ENCODE data around the gene PDE4B. TPM values are rescaled to one million over a fixed set of nuclear protein-coding genes. Genes with fewer than 3 reads are reported as not detected.

PDE4B gene
- total and polyA plus RNA-seq, 10 of the 15 experiments (the other 5 are each of a cell fraction or from before 2014, with no cell fraction given), result 3.0 to 13.2 (median 5.7) TPM

DNA sequence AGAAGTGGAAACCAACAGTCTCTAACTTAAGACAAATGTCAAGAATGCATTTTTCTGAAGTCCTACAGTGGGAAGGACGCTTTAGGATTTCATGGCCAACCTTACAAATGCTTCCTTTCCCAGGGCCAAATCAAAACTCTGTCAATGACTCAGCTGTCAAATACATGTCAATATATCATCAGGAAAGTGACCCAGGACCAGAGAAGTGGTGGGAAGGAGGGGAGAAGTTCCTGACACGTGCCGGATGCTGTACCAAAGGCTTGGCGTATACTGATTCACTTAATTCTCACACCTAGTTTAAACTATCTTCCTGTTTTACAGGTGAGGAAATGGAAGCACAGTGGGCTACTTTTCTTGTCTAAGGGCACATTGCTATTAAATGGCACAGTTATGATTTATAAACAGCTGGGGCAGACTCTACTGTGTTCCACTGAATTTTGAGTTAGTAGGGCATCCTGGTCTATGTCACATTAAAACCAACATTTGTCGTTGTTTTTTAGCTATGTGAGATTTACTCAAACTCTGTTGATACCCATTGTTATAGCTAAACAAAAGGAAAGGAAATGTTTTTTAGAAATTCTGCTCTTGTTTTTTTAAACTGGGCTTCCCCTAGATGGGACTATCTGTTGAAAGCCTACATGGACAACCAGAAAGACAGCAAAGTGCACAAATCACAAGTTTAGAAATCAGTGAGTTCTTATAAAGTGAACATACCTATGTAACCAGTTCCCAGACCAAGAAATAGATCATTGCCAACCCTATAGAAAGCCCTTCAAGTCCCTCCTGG is 533.1 kb downstream of the PDE4B start:
- Histone ChIP-seq H3K27ac (ENCODE audit: control insufficient read depth, insufficient read depth) (no peak overlapping the region), H3K4me1 (ENCODE audit: control insufficient read depth, insufficient read depth, low read length) (peaks cover 34% of the 10 kb centered on the region), H3K36me3 (ENCODE audit: control insufficient read depth in 2 of 2, insufficient read depth in 2 of 2, low read length in 1 of 2) (no peaks in the 10 kb centered on the region), H4K20me1 (ENCODE audit: control insufficient read depth, insufficient read depth) (no peaks in the 10 kb centered on the region), H2AFZ (ENCODE audit: control insufficient read depth, low read depth, low read length) (no peak overlapping the region), H3K9ac (ENCODE audit: control insufficient read depth, insufficient read depth, low read length) (no peak overlapping the region), H3K4me3 (no peak overlapping the region), H3K27me3 (replicated peaks in 1 of 2; ENCODE audit: control insufficient read depth in 2 of 2, insufficient read depth in 2 of 2, low read length in 1 of 2) (no peaks in the 10 kb centered on the region), H3K79me2 (ENCODE audit: control insufficient read depth, insufficient read depth, low read length) (no peaks in the 10 kb centered on the region), H3K4me2 (ENCODE audit: control insufficient read depth, insufficient read depth) (no peak overlapping the region), H3K9me3 (replicated peaks; ENCODE audit: control insufficient read depth, insufficient read depth, low read length) (no peaks in the 10 kb centered on the region)
- CTCF ChIA-PET, result interaction anchor here (0.7 to 1.5 kb wide), 3 partner anchors 16 to 120 kb away, joined by 3 to 4 read pairs (median 3); no protein-coding TSS in a partner anchor
- no TSS peak for BruUV-seq (replicated peaks)
- POLR2A ChIA-PET, result interaction anchor here (0.6 to 1.1 kb wide), 2 partner anchors 24 to 1208 kb away, joined by 3 read pairs; no protein-coding TSS in a partner anchor
- intact Hi-C loops (cut with micrococcal nuclease; ENCODE audit: unreplicated experiment) (no loop called here), in situ Hi-C loops (cut with MboI) (no loop called here)
- RAD21 ChIA-PET (ENCODE audit: unreplicated experiment), result interaction anchor here (0.7 to 2.5 kb wide), 4 partner anchors 17 to 120 kb away, joined by 3 to 8 read pairs (median 4); no protein-coding TSS in a partner anchor
- FAIRE-seq, result no peak
- DNase-seq (ENCODE audit: low read depth, low spot score), result no peak
- no peak for ATAC-seq
- 88% methylated on average over 5 of the region's 5 CpGs for WGBS (ENCODE audit: insufficient coverage, insufficient replicate concordance, low lambda C conversion rate, missing lambda C conversion rate)
- SMC1A ChIA-PET (ENCODE audit: uncharacterized antibody, unreplicated experiment), result interaction anchor here (0.9 to 16.3 kb wide), 14 partner anchors 9 to 119 kb away, joined by 3 to 331 read pairs (median 4); no protein-coding TSS in a partner anchor
- no peak for TF ChIP-seq NR2C1 (IDR thresholded peaks at IDR 0.05)
- no peak for TF ChIP-seq MXI1 (IDR thresholded peaks at IDR 0.05; ENCODE audit: low read depth, low read length)
- TF ChIP-seq CHD4 (IDR thresholded peaks at IDR 0.05), result no peak
- TF ChIP-seq ZNF687 (IDR thresholded peaks at IDR 0.05), result no peak
- TF ChIP-seq SMARCA5 (IDR thresholded peaks at IDR 0.05), result no peak
- TF ChIP-seq CHD2 (IDR thresholded peaks at IDR 0.05; ENCODE audit: borderline replicate concordance, low read depth, low read length), result no peak
- TF ChIP-seq RBBP5 (conservative IDR thresholded peaks at IDR 0.05), result no peak
- no peak for TF ChIP-seq ELK1 (IDR thresholded peaks at IDR 0.05; ENCODE audit: low read depth, low read length)
- no peak for TF ChIP-seq NFYA (IDR thresholded peaks at IDR 0.05; ENCODE audit: borderline replicate concordance, low read depth, low read length)
- no peak for TF ChIP-seq ZBED1 (IDR thresholded peaks at IDR 0.05; ENCODE audit: borderline replicate concordance)
- TF ChIP-seq CBFB (IDR thresholded peaks at IDR 0.05; ENCODE audit: low read depth), result no peak
- TF ChIP-seq, protein P1, sequence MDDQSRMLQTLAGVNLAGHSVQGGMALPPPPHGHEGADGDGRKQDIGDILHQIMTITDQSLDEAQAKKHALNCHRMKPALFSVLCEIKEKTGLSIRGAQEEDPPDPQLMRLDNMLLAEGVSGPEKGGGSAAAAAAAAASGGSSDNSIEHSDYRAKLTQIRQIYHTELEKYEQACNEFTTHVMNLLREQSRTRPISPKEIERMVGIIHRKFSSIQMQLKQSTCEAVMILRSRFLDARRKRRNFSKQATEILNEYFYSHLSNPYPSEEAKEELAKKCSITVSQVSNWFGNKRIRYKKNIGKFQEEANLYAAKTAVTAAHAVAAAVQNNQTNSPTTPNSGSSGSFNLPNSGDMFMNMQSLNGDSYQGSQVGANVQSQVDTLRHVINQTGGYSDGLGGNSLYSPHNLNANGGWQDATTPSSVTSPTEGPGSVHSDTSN (IDR thresholded peaks at IDR 0.05; ENCODE audit: insufficient replicate concordance, low read depth, low read length), result no peak
- no peak for TF ChIP-seq SMAD5 (IDR thresholded peaks at IDR 0.05; ENCODE audit: low read depth)
- no peak for TF ChIP-seq KDM1A (IDR thresholded peaks at IDR 0.05; ENCODE audit: borderline replicate concordance)
- no peak for TF ChIP-seq NRF1 (conservative IDR thresholded peaks at IDR 0.05; ENCODE audit: low read depth, low read length)
- TF ChIP-seq RFX5 (IDR thresholded peaks at IDR 0.05; ENCODE audit: low read depth, low read length), result no peak
- TF ChIP-seq IKZF1 (conservative IDR thresholded peaks at IDR 0.05), result no peak

Measured in GM12878 (cell line).